Kidney (tissue), 14 donors: ENCODE data around the gene MOB3C. TPM values are rescaled to one million over a fixed set of nuclear protein-coding genes. Genes with fewer than 3 reads are reported as not detected.

Experiments
- DNase-seq, 5 donors: peaks; one replicate each; pipeline ENCODE4 v3.0.0-alpha.2; 2013 to 2020
- FAIRE-seq: peaks from 2 replicates; lab custom pipeline; 2012; peaks lifted over from hg19 to GRCh38; lab: Jason Lieb, UNC
- H3K27ac ChIP-seq, 2 donors: one replicate each; pipeline ENCODE4 v1.7.0; 2013; ENCODE audit warnings: low read depth in 2 of 2, low read length in 2 of 2, inconsistent platforms in 1 of 2
- H3K27me3 ChIP-seq: one replicate; pipeline ENCODE4 v1.7.1; 2013; ENCODE audit warnings: low read length, inconsistent platforms; ENCODE audit not compliant: control insufficient read depth, insufficient read depth
- H3K36me3 ChIP-seq, 3 donors: one replicate each; pipeline versions ENCODE4 v1.7.0 to v1.7.1; 2013; ENCODE audit warnings: low read length in 3 of 3, control low read depth in 1 of 3, inconsistent platforms in 1 of 3; ENCODE audit not compliant: insufficient read depth in 3 of 3, control insufficient read depth in 2 of 3
- H3K4me1 ChIP-seq, 3 donors: one replicate each; pipeline versions ENCODE4 v1.7.0 to v1.7.1; 2013; ENCODE audit warnings: low read length in 3 of 3, inconsistent platforms in 1 of 3, low read depth in 1 of 3; ENCODE audit not compliant: control insufficient read depth in 2 of 3, insufficient read depth in 2 of 3
- H3K4me3 ChIP-seq, 3 donors: one replicate each; pipeline versions ENCODE4 v1.7.0 to v1.8.1; 2013; ENCODE audit warnings: low read length in 3 of 3, control low read depth in 1 of 3, inconsistent platforms in 1 of 3
- H3K9ac ChIP-seq, 3 donors: one replicate each; pipeline versions ENCODE4 v1.7.0 to v1.7.1; 2013; ENCODE audit warnings: low read length in 3 of 3, control low read depth in 1 of 3, inconsistent platforms in 1 of 3
- H3K9me3 ChIP-seq, 3 donors: one replicate each; pipeline versions ENCODE4 v1.7.0 to v1.7.1; 2013; ENCODE audit warnings: low read length in 3 of 3, control low read depth in 1 of 3, inconsistent platforms in 1 of 3; ENCODE audit not compliant: control insufficient read depth in 2 of 3, insufficient read depth in 1 of 3
- intact Hi-C: fragments of 100-400 bp; cut with DNase I; formaldehyde crosslinking; loops from one replicate; pipeline ENCODE4 v1.11.1; 2022
- polyA plus RNA-seq: library from polyadenylated mRNA; stranded (reverse); fragments of 350-450 nt; fragmentation: Illumina TruSeq; extraction: RNeasy Lipid Tissue Mini Kit (QIAGEN cat#74804); gene quantifications from one replicate; pipeline ENCODE4 v1.2.3, GENCODE V29; 2014; ENCODE audit warnings: low read depth, low replicate concordance; ENCODE audit not compliant: insufficient read depth
- total RNA-seq: library from RNA; stranded (reverse); fragmentation: NEBNext Ultra II Directional; extraction: Animal tissue kit (Norgen Biotek cat#: 25700); gene quantifications from one replicate; pipeline ENCODE4 v1.2.1, GENCODE V29; 2021
- TF ChIP-seq, protein P1 (sequence below): IDR thresholded peaks from 3 replicates; pipeline ENCODE4 v1.5.1; 2012; ENCODE audit warnings: mild to moderate bottlenecking, moderate library complexity, borderline replicate concordance; ENCODE audit not compliant: insufficient read depth; ENCODE audit errors: extremely low read depth
- donor health status: control.
- donor health status: control.
- donor health status: control.
- donor health status: control.
- donor health status: control.
- donor health status: DM: yes; HTN: yes; CAD: no.
- donor health status: Normal renal cell carcinoma (clear cell type).

The MOB3C gene
- total and polyA plus RNA-seq, 2 donors from 2014 or later: 12.4 to 14.9 TPM

DNA sequence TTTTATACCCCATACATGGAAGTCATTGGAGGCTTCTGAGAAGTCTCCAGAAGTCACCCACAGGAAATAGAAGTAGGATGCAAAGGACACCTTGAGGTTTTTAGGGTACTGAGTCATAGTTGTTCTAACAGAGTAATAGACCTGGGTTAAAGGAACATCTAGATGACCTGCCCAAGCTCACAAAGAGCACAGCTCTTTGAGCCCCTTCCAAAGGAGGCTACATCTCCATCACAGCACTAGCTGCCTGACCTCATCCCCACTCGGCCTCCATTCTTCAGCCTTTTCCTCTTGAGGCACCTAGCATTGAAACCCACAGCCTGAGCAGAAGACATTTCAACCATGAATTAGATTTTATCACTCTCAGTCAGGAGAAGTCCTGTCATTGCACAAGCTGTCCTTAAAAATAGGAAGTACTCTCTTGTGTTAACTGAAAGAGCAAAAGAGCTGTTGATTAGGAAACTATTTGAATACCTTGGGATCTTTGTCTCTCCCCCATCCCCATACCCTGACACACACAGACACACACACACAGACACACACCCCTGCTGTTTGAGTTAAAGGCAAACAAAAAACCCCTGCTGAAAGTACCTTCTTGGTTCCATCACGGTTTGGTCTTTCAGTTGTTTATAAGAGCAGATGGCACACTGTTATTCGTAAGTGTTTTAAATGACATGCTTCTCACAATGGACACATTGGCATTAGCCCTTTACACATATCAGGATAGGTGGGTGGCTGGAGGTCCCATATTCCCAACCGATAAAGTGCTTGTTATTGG, 34.7 kb downstream of the MOB3C start:
- DNase-seq (no peak), FAIRE-seq (no peak)
- Histone ChIP-seq H3K27ac (no peak overlapping the region), H3K36me3 (peaks cover 0 to 37% (median 27%) of the 10 kb centered on the region in 3 donors), H3K9me3 (no peaks in the 10 kb centered on the region), H3K4me3 (no peak overlapping the region), H3K4me1 (no peaks in the 10 kb centered on the region), H3K9ac (no peak overlapping the region), H3K27me3 (no peaks in the 10 kb centered on the region)
- TF ChIP-seq, protein P1, sequence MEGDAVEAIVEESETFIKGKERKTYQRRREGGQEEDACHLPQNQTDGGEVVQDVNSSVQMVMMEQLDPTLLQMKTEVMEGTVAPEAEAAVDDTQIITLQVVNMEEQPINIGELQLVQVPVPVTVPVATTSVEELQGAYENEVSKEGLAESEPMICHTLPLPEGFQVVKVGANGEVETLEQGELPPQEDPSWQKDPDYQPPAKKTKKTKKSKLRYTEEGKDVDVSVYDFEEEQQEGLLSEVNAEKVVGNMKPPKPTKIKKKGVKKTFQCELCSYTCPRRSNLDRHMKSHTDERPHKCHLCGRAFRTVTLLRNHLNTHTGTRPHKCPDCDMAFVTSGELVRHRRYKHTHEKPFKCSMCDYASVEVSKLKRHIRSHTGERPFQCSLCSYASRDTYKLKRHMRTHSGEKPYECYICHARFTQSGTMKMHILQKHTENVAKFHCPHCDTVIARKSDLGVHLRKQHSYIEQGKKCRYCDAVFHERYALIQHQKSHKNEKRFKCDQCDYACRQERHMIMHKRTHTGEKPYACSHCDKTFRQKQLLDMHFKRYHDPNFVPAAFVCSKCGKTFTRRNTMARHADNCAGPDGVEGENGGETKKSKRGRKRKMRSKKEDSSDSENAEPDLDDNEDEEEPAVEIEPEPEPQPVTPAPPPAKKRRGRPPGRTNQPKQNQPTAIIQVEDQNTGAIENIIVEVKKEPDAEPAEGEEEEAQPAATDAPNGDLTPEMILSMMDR: no peak
- intact Hi-C loops: no loop called here

DNA sequence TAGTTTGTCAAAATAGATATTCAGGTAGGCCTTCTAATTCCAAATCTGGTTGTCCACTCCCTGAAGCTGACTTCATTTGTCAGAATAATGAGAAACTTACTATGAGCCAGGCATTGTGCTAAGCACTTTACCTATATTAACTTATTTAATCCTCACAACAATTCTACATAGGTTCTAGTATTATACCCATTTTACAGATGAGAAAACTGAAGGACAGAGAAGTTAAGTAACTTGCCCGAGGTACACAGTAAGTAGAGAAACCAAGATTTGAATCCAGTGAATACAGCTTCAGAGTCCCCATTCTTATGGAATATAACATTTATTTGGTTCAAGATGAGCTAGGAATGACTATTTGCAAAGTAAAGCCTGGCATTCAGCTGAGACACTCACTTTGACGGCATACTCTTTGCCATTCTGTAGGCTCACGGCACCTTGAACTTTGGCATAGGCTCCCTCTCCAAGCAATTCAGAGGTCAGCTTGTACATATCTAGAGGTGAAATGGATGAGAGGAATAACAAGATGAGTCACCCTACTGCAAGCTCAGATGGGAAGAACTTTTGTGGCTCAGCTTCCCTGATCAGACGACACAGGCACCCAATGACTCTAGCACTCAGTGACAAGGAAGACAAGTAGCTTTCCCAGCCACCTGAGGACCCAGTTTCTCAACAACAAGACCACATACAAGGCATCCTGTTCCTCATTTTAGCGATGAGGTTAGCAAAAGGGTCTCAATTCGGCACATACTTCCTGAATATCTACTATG, 36.3 kb downstream of the MOB3C start:
- no peak overlapping the region for H3K4me3 ChIP-seq
- H3K27ac ChIP-seq: no peak overlapping the region
- intact Hi-C loops: no loop called here
- H3K9ac ChIP-seq: no peak overlapping the region
- DNase-seq (no peak), FAIRE-seq (no peak)
- TF ChIP-seq, protein P1: no peak
- H3K4me1 ChIP-seq: no peaks in the 10 kb centered on the region
- peaks cover 0 to 36% (median 26%) of the 10 kb centered on the region in 3 donors for H3K36me3 ChIP-seq
- no peaks in the 10 kb centered on the region for H3K9me3 ChIP-seq
- H3K27me3 ChIP-seq: no peaks in the 10 kb centered on the region

DNA sequence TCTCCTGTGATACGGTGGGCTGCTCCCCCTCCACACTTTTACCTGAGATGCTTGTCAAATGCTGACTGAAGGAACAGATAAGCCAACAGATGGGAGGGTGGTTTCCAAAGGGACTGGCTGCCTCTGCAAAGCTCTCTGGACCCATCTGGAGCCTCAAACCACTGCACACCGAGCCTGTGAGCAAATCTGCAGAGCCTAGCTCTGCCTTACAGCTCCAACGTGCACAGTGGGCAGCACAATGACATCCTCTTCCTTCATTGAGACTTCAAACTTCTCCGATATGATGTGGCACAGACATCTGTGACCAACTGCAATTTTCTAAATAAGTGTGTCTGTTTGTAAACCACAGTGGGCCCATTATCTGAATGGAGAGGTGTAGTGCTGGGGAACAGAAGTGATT, 38.9 kb downstream of the MOB3C start:
- H3K36me3 ChIP-seq: peaks cover 0 to 34% (median 21%) of the 10 kb centered on the region in 3 donors
- FAIRE-seq: no peak

More for the DNA sequence above, 38.9 kb downstream of the MOB3C start:
- intact Hi-C loops: no loop called here
- Histone ChIP-seq H3K4me1 (no peaks in the 10 kb centered on the region), H3K9me3 (no peaks in the 10 kb centered on the region), H3K27me3 (no peaks in the 10 kb centered on the region), H3K4me3 (no peak overlapping the region), H3K9ac (no peak overlapping the region), H3K27ac (no peak overlapping the region)
- no peak for DNase-seq
- TF ChIP-seq, protein P1: no peak
